Tibial nerve (tissue), 3 donors: ENCODE results near the gene DFFB.

Experiments used
- CTCF ChIP-seq, 5 experiments: fragments of 200-600 bp in 3 of 5; fragments of 450-650 bp in 2 of 5; sonication (generic) in 3 of 5; IDR thresholded peaks; one replicate each; pipeline ENCODE4 v1.5.1; 2016 to 2019; ENCODE audit warnings: antibody characterized with exemption in 5 of 5, mild to moderate bottlenecking in 3 of 5, moderate library complexity in 2 of 5
- POLR2A ChIP-seq, 2 donors: fragments of 450-650 bp; IDR thresholded peaks; one replicate each; pipeline ENCODE4 v1.6.1; 2017; ENCODE audit warnings: antibody characterized with exemption in 2 of 2, mild to moderate bottlenecking in 2 of 2, moderate library complexity in 2 of 2

- no peak for TF ChIP-seq CTCF (IDR thresholded peaks at IDR 0.05)
- no peak for TF ChIP-seq POLR2A (IDR thresholded peaks at IDR 0.05)
Measured at GRCh38 chr1:3852711-3853485, 4.4 kb upstream of the DFFB start.
